Kidney (tissue), 14 donors: Measurements from ENCODE around the gene TAPT1. TPM values are rescaled to one million over a fixed set of nuclear protein-coding genes. Genes with fewer than 3 reads are reported as not detected.

Experiments
- DNase-seq, 5 donors: peaks; one replicate each; pipeline ENCODE4 v3.0.0-alpha.2; 2013 to 2020
- FAIRE-seq: peaks from 2 replicates; lab custom pipeline; 2012; peaks lifted over from hg19 to GRCh38; lab: Jason Lieb, UNC
- H3K27ac ChIP-seq, 2 donors: one replicate each; pipeline ENCODE4 v1.7.0; 2013; ENCODE audit warnings: low read depth in 2 of 2, low read length in 2 of 2, inconsistent platforms in 1 of 2
- H3K27me3 ChIP-seq: one replicate; pipeline ENCODE4 v1.7.1; 2013; ENCODE audit warnings: low read length, inconsistent platforms; ENCODE audit not compliant: control insufficient read depth, insufficient read depth
- H3K36me3 ChIP-seq, 3 donors: one replicate each; pipeline versions ENCODE4 v1.7.0 to v1.7.1; 2013; ENCODE audit warnings: low read length in 3 of 3, control low read depth in 1 of 3, inconsistent platforms in 1 of 3; ENCODE audit not compliant: insufficient read depth in 3 of 3, control insufficient read depth in 2 of 3
- H3K4me1 ChIP-seq, 3 donors: one replicate each; pipeline versions ENCODE4 v1.7.0 to v1.7.1; 2013; ENCODE audit warnings: low read length in 3 of 3, inconsistent platforms in 1 of 3, low read depth in 1 of 3; ENCODE audit not compliant: control insufficient read depth in 2 of 3, insufficient read depth in 2 of 3
- H3K4me3 ChIP-seq, 3 donors: one replicate each; pipeline versions ENCODE4 v1.7.0 to v1.8.1; 2013; ENCODE audit warnings: low read length in 3 of 3, control low read depth in 1 of 3, inconsistent platforms in 1 of 3
- H3K9ac ChIP-seq, 3 donors: one replicate each; pipeline versions ENCODE4 v1.7.0 to v1.7.1; 2013; ENCODE audit warnings: low read length in 3 of 3, control low read depth in 1 of 3, inconsistent platforms in 1 of 3
- H3K9me3 ChIP-seq, 3 donors: one replicate each; pipeline versions ENCODE4 v1.7.0 to v1.7.1; 2013; ENCODE audit warnings: low read length in 3 of 3, control low read depth in 1 of 3, inconsistent platforms in 1 of 3; ENCODE audit not compliant: control insufficient read depth in 2 of 3, insufficient read depth in 1 of 3
- intact Hi-C: fragments of 100-400 bp; cut with DNase I; formaldehyde crosslinking; loops from one replicate; pipeline ENCODE4 v1.11.1; 2022
- polyA plus RNA-seq: library from polyadenylated mRNA; stranded (reverse); fragments of 350-450 nt; fragmentation: Illumina TruSeq; extraction: RNeasy Lipid Tissue Mini Kit (QIAGEN cat#74804); gene quantifications from one replicate; pipeline ENCODE4 v1.2.3, GENCODE V29; 2014; ENCODE audit warnings: low read depth, low replicate concordance; ENCODE audit not compliant: insufficient read depth
- total RNA-seq: library from RNA; stranded (reverse); fragmentation: NEBNext Ultra II Directional; extraction: Animal tissue kit (Norgen Biotek cat#: 25700); gene quantifications from one replicate; pipeline ENCODE4 v1.2.1, GENCODE V29; 2021
- TF ChIP-seq, protein P1 (sequence below): IDR thresholded peaks from 3 replicates; pipeline ENCODE4 v1.5.1; 2012; ENCODE audit warnings: mild to moderate bottlenecking, moderate library complexity, borderline replicate concordance; ENCODE audit not compliant: insufficient read depth; ENCODE audit errors: extremely low read depth
- donor health status: control.
- donor health status: control.
- donor health status: control.
- donor health status: control.
- donor health status: control.
- donor health status: DM: yes; HTN: yes; CAD: no.
- donor health status: Normal renal cell carcinoma (clear cell type).

Gene TAPT1
- total and polyA plus RNA-seq, 2 donors from 2014 or later = 20.8 to 36.8 TPM

DNA sequence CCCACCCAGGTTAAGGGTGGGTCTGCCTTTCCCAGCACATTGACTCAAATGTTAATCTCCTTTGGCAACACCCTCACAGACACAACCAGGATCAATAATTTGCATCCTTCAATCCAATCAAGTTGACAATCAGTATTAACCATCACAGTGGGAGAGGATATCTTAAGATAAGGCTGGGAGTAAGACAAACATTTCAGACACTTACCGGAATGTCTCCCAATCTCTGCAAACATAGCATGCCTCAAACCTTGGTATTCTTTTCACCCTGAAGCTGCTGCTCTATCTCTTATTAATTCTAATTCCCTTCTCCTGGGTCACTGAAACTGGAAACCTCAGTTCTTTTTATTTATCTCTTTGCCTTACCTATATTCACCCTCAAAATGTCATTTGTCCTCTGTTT, 19.0 kb upstream of the TAPT1 start:
- intact Hi-C loops = no loop called here
- Histone ChIP-seq H3K9ac (no peak overlapping the region), H3K27ac (no peak overlapping the region), H3K4me3 (no peak overlapping the region), H3K9me3 (no peaks in the 10 kb centered on the region), H3K36me3 (no peaks in the 10 kb centered on the region), H3K4me1 (no peaks in the 10 kb centered on the region), H3K27me3 (no peaks in the 10 kb centered on the region)
- FAIRE-seq = no peak
- DNase-seq = no peak
- TF ChIP-seq, protein P1, sequence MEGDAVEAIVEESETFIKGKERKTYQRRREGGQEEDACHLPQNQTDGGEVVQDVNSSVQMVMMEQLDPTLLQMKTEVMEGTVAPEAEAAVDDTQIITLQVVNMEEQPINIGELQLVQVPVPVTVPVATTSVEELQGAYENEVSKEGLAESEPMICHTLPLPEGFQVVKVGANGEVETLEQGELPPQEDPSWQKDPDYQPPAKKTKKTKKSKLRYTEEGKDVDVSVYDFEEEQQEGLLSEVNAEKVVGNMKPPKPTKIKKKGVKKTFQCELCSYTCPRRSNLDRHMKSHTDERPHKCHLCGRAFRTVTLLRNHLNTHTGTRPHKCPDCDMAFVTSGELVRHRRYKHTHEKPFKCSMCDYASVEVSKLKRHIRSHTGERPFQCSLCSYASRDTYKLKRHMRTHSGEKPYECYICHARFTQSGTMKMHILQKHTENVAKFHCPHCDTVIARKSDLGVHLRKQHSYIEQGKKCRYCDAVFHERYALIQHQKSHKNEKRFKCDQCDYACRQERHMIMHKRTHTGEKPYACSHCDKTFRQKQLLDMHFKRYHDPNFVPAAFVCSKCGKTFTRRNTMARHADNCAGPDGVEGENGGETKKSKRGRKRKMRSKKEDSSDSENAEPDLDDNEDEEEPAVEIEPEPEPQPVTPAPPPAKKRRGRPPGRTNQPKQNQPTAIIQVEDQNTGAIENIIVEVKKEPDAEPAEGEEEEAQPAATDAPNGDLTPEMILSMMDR = no peak

DNA sequence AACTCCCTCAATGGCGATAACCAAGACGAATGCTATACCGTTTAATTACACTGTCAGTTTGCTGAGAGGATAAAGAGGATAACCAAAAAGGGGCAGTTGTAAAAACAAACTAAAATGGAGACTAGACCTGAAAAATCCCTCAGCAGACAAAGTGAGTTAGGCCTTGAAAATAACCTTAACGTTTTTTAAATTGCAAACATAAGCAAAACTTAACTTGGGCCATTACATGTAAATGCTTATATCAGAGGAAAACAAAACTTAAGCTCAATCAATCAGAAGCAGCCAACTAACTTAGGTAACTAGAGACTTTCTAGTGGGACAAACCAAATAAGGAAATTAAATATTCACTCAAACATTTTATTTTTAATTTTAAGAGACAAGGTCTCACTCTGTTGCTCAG, 17.0 kb upstream of the TAPT1 start:
- TF ChIP-seq, protein P1 = no peak
- no peak overlapping the region for H3K4me3 ChIP-seq
- H3K9me3 ChIP-seq = no peaks in the 10 kb centered on the region
- DNase-seq (no peak), FAIRE-seq (no peak)
- no peaks in the 10 kb centered on the region for H3K27me3 ChIP-seq
- H3K9ac ChIP-seq = no peak overlapping the region
- no peaks in the 10 kb centered on the region for H3K36me3 ChIP-seq
- intact Hi-C loops = no loop called here
- no peak overlapping the region for H3K27ac ChIP-seq
- no peaks in the 10 kb centered on the region for H3K4me1 ChIP-seq

DNA sequence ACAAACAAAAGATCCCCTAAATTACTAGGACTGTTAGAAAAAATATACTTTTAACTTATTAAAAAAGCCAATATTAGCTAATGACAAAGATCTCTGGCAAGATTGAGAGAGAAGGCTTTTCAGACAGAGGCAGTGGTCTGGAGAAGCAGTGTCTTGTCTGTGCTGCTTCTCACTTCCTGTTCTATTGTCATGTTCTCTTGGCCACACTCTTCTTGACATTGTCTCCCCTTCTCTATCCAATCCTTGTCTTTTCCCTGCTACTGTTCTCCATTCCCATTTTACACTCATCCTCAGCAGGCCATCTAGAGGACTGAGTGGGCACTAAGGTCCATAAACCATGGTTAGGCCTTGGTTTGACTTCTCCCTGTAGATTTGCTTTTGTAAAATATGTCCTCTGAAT, 14.0 kb upstream of the TAPT1 start:
- TF ChIP-seq, protein P1 = no peak
- no peak for DNase-seq
- Histone ChIP-seq H3K4me3 (no peak overlapping the region), H3K36me3 (no peaks in the 10 kb centered on the region), H3K27me3 (no peaks in the 10 kb centered on the region), H3K9ac (no peak overlapping the region), H3K4me1 (no peaks in the 10 kb centered on the region), H3K9me3 (no peaks in the 10 kb centered on the region), H3K27ac (no peak overlapping the region)
- intact Hi-C loops = no loop called here
- FAIRE-seq = no peak

DNA sequence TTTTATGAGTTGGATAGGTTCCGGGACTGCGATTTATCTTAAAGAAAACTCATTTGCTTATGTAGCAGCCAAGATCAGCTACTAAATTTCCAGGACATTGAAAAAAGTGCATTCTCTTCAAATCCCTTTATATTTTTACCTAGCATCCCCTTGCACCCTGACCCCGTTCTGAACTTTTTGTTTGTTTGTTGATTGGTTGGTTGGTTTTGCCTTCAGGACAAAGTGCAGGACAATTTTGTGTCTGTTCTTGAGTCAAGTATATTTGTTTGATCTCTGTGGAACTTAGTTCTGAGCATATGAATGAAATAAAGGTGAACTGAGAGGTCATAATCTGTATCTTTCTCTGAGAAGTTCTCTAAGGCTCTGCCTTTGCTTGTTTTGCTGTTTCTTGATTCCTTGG, 12.8 kb upstream of the TAPT1 start:
- TF ChIP-seq, protein P1 = no peak
- intact Hi-C loops = no loop called here
- Histone ChIP-seq H3K36me3 (no peaks in the 10 kb centered on the region), H3K9me3 (no peaks in the 10 kb centered on the region), H3K27ac (no peak overlapping the region), H3K27me3 (no peaks in the 10 kb centered on the region), H3K4me3 (no peak overlapping the region), H3K4me1 (no peaks in the 10 kb centered on the region), H3K9ac (no peak overlapping the region)
- no peak for FAIRE-seq
- no peak for DNase-seq
